ENCODE results near the gene ADCY2.

Gene ADCY2

GRCh38 chr5:7584749-7585148, 188.8 kb downstream of the ADCY2 start:
- DNase-seq (ENCODE audit: insufficient read length, low spot score) (no peak), FAIRE-seq (no peak)

GRCh38 chr5:7585807-7586206, 189.9 kb downstream of the ADCY2 start:
- no peak for FAIRE-seq
- DNase-seq (ENCODE audit: insufficient read length, low spot score), result no peak

GRCh38 chr5:7586480-7586879, 190.5 kb downstream of the ADCY2 start:
- DNase-seq (ENCODE audit: insufficient read length, low spot score) (no peak), FAIRE-seq (no peak)

GRCh38 chr5:7589800-7590199, 193.9 kb downstream of the ADCY2 start:
- no peak for FAIRE-seq
- no peak for DNase-seq (ENCODE audit: insufficient read length, low spot score)

GRCh38 chr5:7592910-7593309, 197.0 kb downstream of the ADCY2 start:
- DNase-seq (ENCODE audit: insufficient read length, low spot score) (no peak), FAIRE-seq (no peak)

- no peak for FAIRE-seq
- no peak for DNase-seq (ENCODE audit: insufficient read length, low spot score)
Measured at GRCh38 chr5:7597059-7597642, 201.2 kb downstream of the ADCY2 start.

GRCh38 chr5:7606840-7607465, 211.0 kb downstream of the ADCY2 start:
- DNase-seq (ENCODE audit: insufficient read length, low spot score) (no peak), FAIRE-seq (no peak)

- DNase-seq (ENCODE audit: insufficient read length, low spot score) (no peak), FAIRE-seq (no peak)
Measured at GRCh38 chr5:7608772-7609171, 212.8 kb downstream of the ADCY2 start.

GRCh38 chr5:7609726-7610125, 213.8 kb downstream of the ADCY2 start:
- DNase-seq (ENCODE audit: insufficient read length, low spot score) (no peak), FAIRE-seq (no peak)

GRCh38 chr5:7610531-7611177, 214.7 kb downstream of the ADCY2 start:
- DNase-seq (ENCODE audit: insufficient read length, low spot score), result no peak
- no peak for FAIRE-seq

GRCh38 chr5:7611518-7611917, 215.6 kb downstream of the ADCY2 start:
- no peak for FAIRE-seq
- DNase-seq (ENCODE audit: insufficient read length, low spot score), result no peak

- DNase-seq (ENCODE audit: insufficient read length, low spot score) (no peak), FAIRE-seq (no peak)
Measured at GRCh38 chr5:7615566-7616061, 219.7 kb downstream of the ADCY2 start.

GRCh38 chr5:7616897-7617296, 221.0 kb downstream of the ADCY2 start:
- DNase-seq (ENCODE audit: insufficient read length, low spot score) (no peak), FAIRE-seq (no peak)

GRCh38 chr5:7622498-7622897, 226.6 kb downstream of the ADCY2 start:
- FAIRE-seq, result no peak
- DNase-seq (ENCODE audit: insufficient read length, low spot score), result no peak

- no peak for FAIRE-seq
- no peak for DNase-seq (ENCODE audit: insufficient read length, low spot score)
Measured at GRCh38 chr5:7625740-7626139, 229.8 kb downstream of the ADCY2 start.

- no peak for FAIRE-seq
Measured at GRCh38 chr5:7628248-7628647, 232.3 kb downstream of the ADCY2 start.

GRCh38 chr5:7628820-7629219, 232.9 kb downstream of the ADCY2 start:
- FAIRE-seq (no peak), DNase-seq (ENCODE audit: insufficient read length, low spot score) (no peak)

More at GRCh38 chr5:7628248-7628647, 232.3 kb downstream of the ADCY2 start:
- DNase-seq (ENCODE audit: insufficient read length, low spot score), result no peak

- FAIRE-seq (no peak), DNase-seq (ENCODE audit: insufficient read length, low spot score) (no peak)
Measured at GRCh38 chr5:7629561-7629960, 233.6 kb downstream of the ADCY2 start.

GRCh38 chr5:7634837-7635236, 238.9 kb downstream of the ADCY2 start:
- FAIRE-seq (no peak), DNase-seq (ENCODE audit: insufficient read length, low spot score) (no peak)

- DNase-seq (ENCODE audit: insufficient read length, low spot score) (no peak), FAIRE-seq (no peak)
Measured at GRCh38 chr5:7638456-7638855, 242.5 kb downstream of the ADCY2 start.

- DNase-seq (ENCODE audit: insufficient read length, low spot score), result no peak
- no peak for FAIRE-seq
Measured at GRCh38 chr5:7642029-7642428, 246.1 kb downstream of the ADCY2 start.

- no peak for DNase-seq (ENCODE audit: insufficient read length, low spot score)
- FAIRE-seq, result no peak
Measured at GRCh38 chr5:7644723-7645122, 248.8 kb downstream of the ADCY2 start.
